ENCODE data around the gene PIGC.

Gene PIGC

GRCh38 chr1:172399756-172400721, 43.8 kb downstream of the PIGC start:
- Histone ChIP-seq H3K27ac (ENCODE audit: low read length) (peak overlapping the region; percentile 2), H3K9ac (ENCODE audit: low read length in 2 of 2) (peak overlapping the region; percentile 2 to 29), H3K9me3 (ENCODE audit: control insufficient read depth in 2 of 2, low read length in 2 of 2) (no peaks in the 10 kb centered on the region), H3K4me1 (ENCODE audit: control insufficient read depth, insufficient read depth, low read length) (no peaks in the 10 kb centered on the region), H3K27me3 (ENCODE audit: control insufficient read depth in 1 of 2, insufficient read depth in 2 of 2, low read length in 2 of 2) (no peaks in the 10 kb centered on the region), H3K4me3 (ENCODE audit: low read length in 2 of 2) (no peak overlapping the region), H3K36me3 (ENCODE audit: control insufficient read depth in 2 of 2, insufficient read depth in 2 of 2, low read length in 2 of 2) (no peaks in the 10 kb centered on the region)

- peak overlapping the region; percentile 42 to 47 for H3K4me3 ChIP-seq (ENCODE audit: low read length in 2 of 2)
- no peaks in the 10 kb centered on the region for H3K27me3 ChIP-seq (ENCODE audit: control insufficient read depth in 1 of 2, insufficient read depth in 2 of 2, low read length in 2 of 2)
- no peaks in the 10 kb centered on the region for H3K4me1 ChIP-seq (ENCODE audit: control insufficient read depth, insufficient read depth, low read length)
- H3K9me3 ChIP-seq (ENCODE audit: control insufficient read depth in 2 of 2, low read length in 2 of 2), result no peaks in the 10 kb centered on the region
- H3K27ac ChIP-seq (ENCODE audit: low read length), result peak overlapping the region; percentile 18
- H3K9ac ChIP-seq (ENCODE audit: low read length in 2 of 2), result no peak overlapping the region
- no peaks in the 10 kb centered on the region for H3K36me3 ChIP-seq (ENCODE audit: control insufficient read depth in 2 of 2, insufficient read depth in 2 of 2, low read length in 2 of 2)
These were observed 44.7 kb downstream of the PIGC start for GRCh38 chr1:172398970-172399755.

- H3K27ac ChIP-seq (ENCODE audit: low read length), result peak overlapping the region; percentile 18
These were observed 45.7 kb downstream of the PIGC start for GRCh38 chr1:172398193-172398592.

GRCh38 chr1:172397633-172398032, 46.2 kb downstream of the PIGC start:
- Histone ChIP-seq H3K36me3 (ENCODE audit: control insufficient read depth in 2 of 2, insufficient read depth in 2 of 2, low read length in 2 of 2) (no peaks in the 10 kb centered on the region), H3K9me3 (ENCODE audit: control insufficient read depth in 2 of 2, low read length in 2 of 2) (no peaks in the 10 kb centered on the region), H3K9ac (ENCODE audit: low read length in 2 of 2) (no peak overlapping the region), H3K4me1 (ENCODE audit: control insufficient read depth, insufficient read depth, low read length) (peaks cover 4% of the 10 kb centered on the region), H3K4me3 (ENCODE audit: low read length in 2 of 2) (no peak overlapping the region), H3K27me3 (ENCODE audit: control insufficient read depth in 1 of 2, insufficient read depth in 2 of 2, low read length in 2 of 2) (no peaks in the 10 kb centered on the region), H3K27ac (ENCODE audit: low read length) (no peak overlapping the region)

More at GRCh38 chr1:172398193-172398592, 45.7 kb downstream of the PIGC start:
- H3K27me3 ChIP-seq (ENCODE audit: control insufficient read depth in 1 of 2, insufficient read depth in 2 of 2, low read length in 2 of 2), result no peaks in the 10 kb centered on the region
- no peaks in the 10 kb centered on the region for H3K9me3 ChIP-seq (ENCODE audit: control insufficient read depth in 2 of 2, low read length in 2 of 2)
- H3K4me3 ChIP-seq (ENCODE audit: low read length in 2 of 2), result no peak overlapping the region
- H3K9ac ChIP-seq (ENCODE audit: low read length in 2 of 2), result no peak overlapping the region
- H3K36me3 ChIP-seq (ENCODE audit: control insufficient read depth in 2 of 2, insufficient read depth in 2 of 2, low read length in 2 of 2), result no peaks in the 10 kb centered on the region
- peaks cover 4% of the 10 kb centered on the region for H3K4me1 ChIP-seq (ENCODE audit: control insufficient read depth, insufficient read depth, low read length)

- Histone ChIP-seq H3K9me3 (ENCODE audit: control insufficient read depth in 2 of 2, low read length in 2 of 2) (no peaks in the 10 kb centered on the region), H3K4me1 (ENCODE audit: control insufficient read depth, insufficient read depth, low read length) (peaks cover 4% of the 10 kb centered on the region), H3K9ac (ENCODE audit: low read length in 2 of 2) (no peak overlapping the region), H3K27ac (ENCODE audit: low read length) (no peak overlapping the region), H3K27me3 (ENCODE audit: control insufficient read depth in 1 of 2, insufficient read depth in 2 of 2, low read length in 2 of 2) (no peaks in the 10 kb centered on the region), H3K4me3 (ENCODE audit: low read length in 2 of 2) (no peak overlapping the region), H3K36me3 (ENCODE audit: control insufficient read depth in 2 of 2, insufficient read depth in 2 of 2, low read length in 2 of 2) (no peaks in the 10 kb centered on the region)
These were observed 46.6 kb downstream of the PIGC start for GRCh38 chr1:172397221-172397620.

- Histone ChIP-seq H3K27me3 (ENCODE audit: control insufficient read depth in 1 of 2, insufficient read depth in 2 of 2, low read length in 2 of 2) (no peaks in the 10 kb centered on the region), H3K9ac (ENCODE audit: low read length in 2 of 2) (no peak overlapping the region), H3K9me3 (ENCODE audit: control insufficient read depth in 2 of 2, low read length in 2 of 2) (no peaks in the 10 kb centered on the region), H3K4me1 (ENCODE audit: control insufficient read depth, insufficient read depth, low read length) (peaks cover 4% of the 10 kb centered on the region), H3K36me3 (ENCODE audit: control insufficient read depth in 2 of 2, insufficient read depth in 2 of 2, low read length in 2 of 2) (no peaks in the 10 kb centered on the region), H3K4me3 (ENCODE audit: low read length in 2 of 2) (no peak overlapping the region), H3K27ac (ENCODE audit: low read length) (no peak overlapping the region)
These were observed 48.3 kb downstream of the PIGC start for GRCh38 chr1:172395576-172395975.

GRCh38 chr1:172394811-172395210, 49.1 kb downstream of the PIGC start:
- Histone ChIP-seq H3K4me1 (ENCODE audit: control insufficient read depth, insufficient read depth, low read length) (peaks cover 4% of the 10 kb centered on the region), H3K4me3 (ENCODE audit: low read length in 2 of 2) (no peak overlapping the region), H3K27ac (ENCODE audit: low read length) (no peak overlapping the region), H3K9me3 (ENCODE audit: control insufficient read depth in 2 of 2, low read length in 2 of 2) (no peaks in the 10 kb centered on the region), H3K36me3 (ENCODE audit: control insufficient read depth in 2 of 2, insufficient read depth in 2 of 2, low read length in 2 of 2) (no peaks in the 10 kb centered on the region), H3K27me3 (ENCODE audit: control insufficient read depth in 1 of 2, insufficient read depth in 2 of 2, low read length in 2 of 2) (no peaks in the 10 kb centered on the region), H3K9ac (ENCODE audit: low read length in 2 of 2) (no peak overlapping the region)

- Histone ChIP-seq H3K4me3 (ENCODE audit: low read length in 2 of 2) (peak overlapping the region; percentile 6 to 30), H3K27me3 (ENCODE audit: control insufficient read depth in 1 of 2, insufficient read depth in 2 of 2, low read length in 2 of 2) (no peaks in the 10 kb centered on the region), H3K9me3 (ENCODE audit: control insufficient read depth in 2 of 2, low read length in 2 of 2) (no peaks in the 10 kb centered on the region), H3K9ac (ENCODE audit: low read length in 2 of 2) (no peak overlapping the region), H3K27ac (ENCODE audit: low read length) (no peak overlapping the region), H3K36me3 (ENCODE audit: control insufficient read depth in 2 of 2, insufficient read depth in 2 of 2, low read length in 2 of 2) (no peaks in the 10 kb centered on the region), H3K4me1 (ENCODE audit: control insufficient read depth, insufficient read depth, low read length) (peaks cover 4% of the 10 kb centered on the region)
These were observed 49.6 kb downstream of the PIGC start for GRCh38 chr1:172394141-172394751.

GRCh38 chr1:172393354-172393753, 50.5 kb downstream of the PIGC start:
- Histone ChIP-seq H3K4me1 (ENCODE audit: control insufficient read depth, insufficient read depth, low read length) (peaks cover 4% of the 10 kb centered on the region), H3K4me3 (ENCODE audit: low read length in 2 of 2) (no peak overlapping the region), H3K27me3 (ENCODE audit: control insufficient read depth in 1 of 2, insufficient read depth in 2 of 2, low read length in 2 of 2) (no peaks in the 10 kb centered on the region), H3K27ac (ENCODE audit: low read length) (no peak overlapping the region), H3K9ac (ENCODE audit: low read length in 2 of 2) (no peak overlapping the region), H3K36me3 (ENCODE audit: control insufficient read depth in 2 of 2, insufficient read depth in 2 of 2, low read length in 2 of 2) (no peaks in the 10 kb centered on the region), H3K9me3 (ENCODE audit: control insufficient read depth in 2 of 2, low read length in 2 of 2) (no peaks in the 10 kb centered on the region)

GRCh38 chr1:172391976-172392375, 51.9 kb downstream of the PIGC start:
- H3K27me3 ChIP-seq (ENCODE audit: control insufficient read depth in 1 of 2, insufficient read depth in 2 of 2, low read length in 2 of 2), result no peaks in the 10 kb centered on the region
- H3K4me1 ChIP-seq (ENCODE audit: control insufficient read depth, insufficient read depth, low read length), result peaks cover 4% of the 10 kb centered on the region
- no peaks in the 10 kb centered on the region for H3K9me3 ChIP-seq (ENCODE audit: control insufficient read depth in 2 of 2, low read length in 2 of 2)
- no peak overlapping the region for H3K4me3 ChIP-seq (ENCODE audit: low read length in 2 of 2)
- H3K9ac ChIP-seq (ENCODE audit: low read length in 2 of 2), result no peak overlapping the region
- H3K36me3 ChIP-seq (ENCODE audit: control insufficient read depth in 2 of 2, insufficient read depth in 2 of 2, low read length in 2 of 2), result no peaks in the 10 kb centered on the region
- no peak overlapping the region for H3K27ac ChIP-seq (ENCODE audit: low read length)
